Gastroesophageal sphincter (tissue), 4 donors: Measurements from ENCODE around the gene ALOX15B. TPM values are rescaled to one million over a fixed set of nuclear protein-coding genes. Genes with fewer than 3 reads are reported as not detected.

Experiments
- ATAC-seq: fragments of 150-250 bp; one replicate; pipeline ENCODE4 v1.9.1; 2016; ENCODE audit warnings: mild to moderate bottlenecking, moderate library complexity
- H3K27ac ChIP-seq, 4 donors: fragments of 200-600 bp; sonication (generic) in 3 of 4; 1 replicate in 3 of 4; 2 replicates in 1 of 4; pipeline ENCODE4 v1.5.1; 2016 to 2019
- H3K27me3 ChIP-seq: fragments of 200-600 bp; sonication (generic); one replicate; pipeline ENCODE4 v1.5.1; 2019
- H3K36me3 ChIP-seq, 2 donors: fragments of 200-600 bp; sonication (generic); one replicate each; pipeline ENCODE4 v1.5.1; 2019; ENCODE audit warnings: control low read depth in 1 of 2
- H3K4me1 ChIP-seq, 3 donors: fragments of 200-600 bp; sonication (generic); 1 replicate in 2 of 3; 2 replicates in 1 of 3; pipeline ENCODE4 v1.5.1; 2016 to 2019; ENCODE audit warnings: control low read depth in 2 of 3
- H3K4me3 ChIP-seq, 2 donors: fragments of 200-600 bp; sonication (generic); one replicate each; pipeline ENCODE4 v1.5.1; 2019; ENCODE audit warnings: mild to moderate bottlenecking in 1 of 2, moderate library complexity in 1 of 2
- H3K9me3 ChIP-seq, 3 donors: fragments of 200-600 bp; sonication (generic); one replicate each; pipeline ENCODE4 v1.5.1; 2017 to 2019; ENCODE audit warnings: control low read depth in 2 of 3
- CTCF ChIP-seq, 4 experiments: fragments of 200-600 bp in 2 of 4; fragments of 450-650 bp in 2 of 4; sonication (generic) in 1 of 4; IDR thresholded peaks; one replicate each; pipeline ENCODE4 v1.5.1; 2017 to 2019; ENCODE audit warnings: antibody characterized with exemption in 4 of 4, mild to moderate bottlenecking in 2 of 4, moderate library complexity in 2 of 4
- EP300 ChIP-seq: sonication (generic); formaldehyde crosslinking; IDR thresholded peaks from one replicate; pipeline ENCODE4 v1.6.1; 2017; ENCODE audit warnings: antibody characterized with exemption, mild to moderate bottlenecking
- POLR2A ChIP-seq, 2 donors: fragments of 450-650 bp; IDR thresholded peaks; one replicate each; pipeline ENCODE4 v1.6.1; 2017; ENCODE audit warnings: antibody characterized with exemption in 2 of 2, mild to moderate bottlenecking in 2 of 2, moderate library complexity in 1 of 2
- POLR2AphosphoS5 ChIP-seq: sonication (generic); formaldehyde crosslinking; IDR thresholded peaks from one replicate; pipeline ENCODE4 v1.6.1; 2017; ENCODE audit warnings: antibody characterized with exemption
- WGBS, 2 donors: methylation state at CpG; one replicate each; pipeline ENCODE4 v1.1.5; 2018; ENCODE audit warnings: low coverage in 1 of 2; 5-methylcytosine and 5-hydroxymethylcytosine counted together
- total RNA-seq, 4 donors: library from RNA; depleted of rRNA; stranded (reverse); fragments of >200 nt; gene quantifications; one replicate each; pipeline ENCODE4 v1.1.0, GENCODE V29; 2016

The ALOX15B gene
- total RNA-seq, 4 donors from 2014 or later = 0.69 to 5.6 (median 2.8) TPM

- WGBS, 2 donors = 79 to 100% methylated on average over 1 to 3 of the region's 6 CpGs
- no peak overlapping the region for H3K4me3 ChIP-seq
- TF ChIP-seq EP300 (no peak), CTCF (IDR thresholded peaks at IDR 0.05) (no peak), POLR2AphosphoS5 (no peak), POLR2A (IDR thresholded peaks at IDR 0.05) (no peak)
- H3K9me3 ChIP-seq = no peaks in the 10 kb centered on the region
- no peak for ATAC-seq
- no peaks in the 10 kb centered on the region for H3K4me1 ChIP-seq
- no peaks in the 10 kb centered on the region for H3K36me3 ChIP-seq
- no peak overlapping the region for H3K27ac ChIP-seq
- H3K27me3 ChIP-seq = peaks cover 37% of the 10 kb centered on the region
These were observed 13.7 kb downstream of the ALOX15B start for GRCh38 chr17:8052256-8053252.

- H3K27me3 ChIP-seq = peaks cover 35% of the 10 kb centered on the region
- no peak overlapping the region for H3K27ac ChIP-seq
- H3K4me3 ChIP-seq = no peak overlapping the region
- no peak for ATAC-seq
- no peak for TF ChIP-seq POLR2AphosphoS5
- no peak for TF ChIP-seq CTCF (IDR thresholded peaks at IDR 0.05)
- TF ChIP-seq POLR2A (IDR thresholded peaks at IDR 0.05) = no peak
- TF ChIP-seq EP300 = no peak
- no peaks in the 10 kb centered on the region for H3K36me3 ChIP-seq
- 88 to 90% methylated on average over 7 of the region's 7 CpGs for WGBS, 2 donors
- peaks cover 0 to 4% (median 0%) of the 10 kb centered on the region in 3 donors for H3K4me1 ChIP-seq
- H3K9me3 ChIP-seq = no peaks in the 10 kb centered on the region
These were observed 14.7 kb downstream of the ALOX15B start for GRCh38 chr17:8053600-8053999.

GRCh38 chr17:8055851-8056231, 17.0 kb downstream of the ALOX15B start:
- WGBS, 2 donors = 66% methylated on average over 2 of the region's 3 CpGs; no CpG with 5 or more reads in 1 of the 2 donors
- TF ChIP-seq CTCF (IDR thresholded peaks at IDR 0.05) (no peak), EP300 (no peak), POLR2A (IDR thresholded peaks at IDR 0.05) (no peak), POLR2AphosphoS5 (no peak)
- no peak for ATAC-seq
- H3K4me3 ChIP-seq = no peak overlapping the region
- no peaks in the 10 kb centered on the region for H3K9me3 ChIP-seq
- H3K4me1 ChIP-seq = peaks cover 0 to 4% (median 0%) of the 10 kb centered on the region in 3 donors
- H3K36me3 ChIP-seq = no peaks in the 10 kb centered on the region
- no peak overlapping the region for H3K27ac ChIP-seq
- peaks cover 52% of the 10 kb centered on the region for H3K27me3 ChIP-seq

- Histone ChIP-seq H3K36me3 (no peaks in the 10 kb centered on the region), H3K27me3 (peaks cover 58% of the 10 kb centered on the region), H3K4me1 (peaks cover 0 to 4% (median 0%) of the 10 kb centered on the region in 3 donors), H3K27ac (no peak overlapping the region), H3K4me3 (no peak overlapping the region), H3K9me3 (no peaks in the 10 kb centered on the region)
- no peak for TF ChIP-seq EP300
- no peak for TF ChIP-seq POLR2AphosphoS5
- no peak for TF ChIP-seq CTCF (IDR thresholded peaks at IDR 0.05)
- no peak for TF ChIP-seq POLR2A (IDR thresholded peaks at IDR 0.05)
- 57 to 62% methylated on average over 7 to 11 of the region's 14 CpGs for WGBS, 2 donors
- peak; percentile 67 for ATAC-seq
These were observed 17.5 kb downstream of the ALOX15B start for GRCh38 chr17:8056232-8056975.
